GM12872 (cell line): ENCODE data around the gene FPR2.

Experiments
- CTCF ChIP-seq: IDR thresholded peaks from 3 replicates; pipeline ENCODE4 v1.5.1; 2011; ENCODE audit warnings: low read depth, mild to moderate bottlenecking, low read length, moderate library complexity; ENCODE audit not compliant: insufficient read depth

FPR2 gene

GRCh38 chr19:51733742-51734522 lies 27.0 kb upstream of the FPR2 start:
- TF ChIP-seq CTCF: no peak

GRCh38 chr19:51735759-51736449 lies 25.1 kb upstream of the FPR2 start:
- TF ChIP-seq CTCF: no peak

DNA sequence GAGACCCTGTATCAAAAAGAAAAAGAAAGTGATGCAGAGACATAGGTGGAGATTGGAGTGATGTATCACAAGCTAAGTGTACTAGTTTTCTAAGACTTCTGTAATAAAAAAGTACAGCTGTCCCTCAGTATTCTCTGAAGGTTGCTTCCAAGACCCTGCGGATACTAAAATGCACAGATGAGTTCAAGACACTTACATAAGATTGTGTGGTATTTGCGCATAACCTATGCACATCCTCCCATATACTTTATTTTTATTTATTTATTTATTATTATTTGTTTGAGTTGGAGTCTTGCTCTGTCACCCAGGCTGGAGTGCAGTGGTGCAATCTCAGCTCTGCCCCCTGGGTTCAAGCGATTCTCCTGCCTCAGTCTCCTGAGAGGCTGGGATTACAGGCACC lies 23.6 kb upstream of the FPR2 start:
- TF ChIP-seq CTCF: no peak

GRCh38 chr19:51737924-51738323 lies 23.1 kb upstream of the FPR2 start:
- no peak for TF ChIP-seq CTCF

DNA sequence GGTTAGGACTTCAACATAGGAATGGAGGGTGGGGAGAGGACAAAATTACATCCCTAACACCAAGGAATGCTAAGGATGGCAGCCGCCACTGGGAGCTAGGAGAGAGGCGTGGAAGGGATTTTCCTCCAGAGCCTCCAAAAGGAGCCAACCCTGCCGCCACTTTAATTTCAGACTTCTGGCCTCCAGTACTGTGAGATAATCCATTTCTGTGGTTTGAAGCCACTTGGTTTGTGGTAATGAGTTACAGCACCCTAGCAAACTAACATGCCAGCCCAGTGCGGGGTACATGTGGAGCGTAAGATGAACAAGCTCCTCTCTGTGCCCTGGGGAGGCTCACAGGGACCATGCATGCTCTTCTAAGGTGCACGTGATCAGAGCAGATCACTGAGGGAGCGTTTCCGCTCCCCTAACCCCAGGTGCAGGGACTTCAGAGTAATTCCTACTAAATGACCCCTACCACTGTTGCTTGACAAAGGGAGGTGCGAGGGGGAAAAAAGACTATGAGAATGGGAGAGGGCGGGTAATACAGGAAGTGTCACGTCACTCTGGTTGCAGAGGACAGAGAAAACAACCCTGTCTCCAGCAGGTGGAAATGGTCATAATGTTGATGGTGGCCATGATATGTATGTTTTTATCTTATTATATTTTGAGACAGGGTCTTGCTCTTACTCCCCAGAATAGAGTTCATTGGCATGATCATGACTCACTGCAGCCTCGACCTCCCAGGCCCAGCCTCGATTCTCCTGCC lies 21.3 kb upstream of the FPR2 start:
- no peak for TF ChIP-seq CTCF

GRCh38 chr19:51740356-51740755 lies 20.6 kb upstream of the FPR2 start:
- no peak for TF ChIP-seq CTCF

- TF ChIP-seq CTCF: no peak
Measured at GRCh38 chr19:51742789-51743188, 18.2 kb upstream of the FPR2 start.
